ENCODE measurements around the gene TRIM32. TPM values are rescaled to one million over a fixed set of nuclear protein-coding genes. Genes with fewer than 3 reads are reported as not detected.

Gene TRIM32
- total RNA-seq, 2 experiments from 2014 or later: 11.4 to 13.9 TPM

DNA sequence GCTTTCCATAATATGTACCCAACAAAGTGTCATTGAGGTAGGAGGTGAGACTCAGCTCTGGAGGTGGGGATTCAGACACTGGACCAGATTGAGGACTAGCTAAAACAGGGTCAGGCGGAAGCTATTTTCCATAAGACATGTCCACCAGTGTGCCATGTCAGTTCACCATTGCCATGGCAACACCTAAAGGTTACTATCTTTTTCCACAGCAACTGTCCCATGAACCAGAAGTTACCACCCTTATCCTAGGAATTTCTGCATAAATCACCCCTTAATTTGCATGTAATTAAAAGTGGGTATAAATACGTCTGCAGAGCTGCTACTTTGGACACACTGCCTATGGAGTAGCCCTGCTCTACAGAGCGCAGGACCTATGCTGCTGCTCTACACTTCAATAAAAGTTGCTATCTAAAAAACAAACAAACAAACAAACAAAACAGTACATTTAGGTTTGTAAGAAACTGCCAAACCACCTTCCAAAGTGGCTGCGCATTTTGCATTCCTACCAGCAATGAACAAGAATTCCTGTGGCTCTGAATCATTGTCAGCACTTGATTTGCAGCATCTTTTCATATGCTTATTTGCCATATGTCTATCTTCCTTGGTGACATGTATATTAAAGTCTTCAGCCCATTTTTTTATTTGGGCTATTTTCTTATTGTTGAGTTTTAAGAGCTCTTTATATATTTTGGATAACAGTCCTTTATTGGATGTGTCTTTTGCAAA lies 18.0 kb upstream of the TRIM32 start:
- H3K79me2 ChIP-seq (ENCODE audit: insufficient read depth, low read depth, low read length): no peaks in the 10 kb centered on the region
- H3K4me3 ChIP-seq (ENCODE audit: low read depth, low read length, poor library complexity, severe bottlenecking): no peak overlapping the region
- no peak overlapping the region for H3K27ac ChIP-seq (ENCODE audit: low read depth, low read length, poor library complexity, severe bottlenecking)
- no peaks in the 10 kb centered on the region for H4K20me1 ChIP-seq (ENCODE audit: insufficient read depth, low read length)
- ChIA-PET POLR2A (interaction anchor here (0.7 kb wide), 1 partner anchor 957 kb away, joined by 3 read pairs; no protein-coding TSS in a partner anchor), CTCF (ENCODE audit: unreplicated experiment) (no interaction called here)
- no peaks in the 10 kb centered on the region for H3K9me3 ChIP-seq (ENCODE audit: low read length)
- no peak overlapping the region for H2AFZ ChIP-seq (ENCODE audit: low read length)
- TF ChIP-seq EZH2phosphoT487 (IDR thresholded peaks at IDR 0.05; ENCODE audit: borderline replicate concordance, low read depth, low read length): no peak
- TF ChIP-seq, protein P1, sequence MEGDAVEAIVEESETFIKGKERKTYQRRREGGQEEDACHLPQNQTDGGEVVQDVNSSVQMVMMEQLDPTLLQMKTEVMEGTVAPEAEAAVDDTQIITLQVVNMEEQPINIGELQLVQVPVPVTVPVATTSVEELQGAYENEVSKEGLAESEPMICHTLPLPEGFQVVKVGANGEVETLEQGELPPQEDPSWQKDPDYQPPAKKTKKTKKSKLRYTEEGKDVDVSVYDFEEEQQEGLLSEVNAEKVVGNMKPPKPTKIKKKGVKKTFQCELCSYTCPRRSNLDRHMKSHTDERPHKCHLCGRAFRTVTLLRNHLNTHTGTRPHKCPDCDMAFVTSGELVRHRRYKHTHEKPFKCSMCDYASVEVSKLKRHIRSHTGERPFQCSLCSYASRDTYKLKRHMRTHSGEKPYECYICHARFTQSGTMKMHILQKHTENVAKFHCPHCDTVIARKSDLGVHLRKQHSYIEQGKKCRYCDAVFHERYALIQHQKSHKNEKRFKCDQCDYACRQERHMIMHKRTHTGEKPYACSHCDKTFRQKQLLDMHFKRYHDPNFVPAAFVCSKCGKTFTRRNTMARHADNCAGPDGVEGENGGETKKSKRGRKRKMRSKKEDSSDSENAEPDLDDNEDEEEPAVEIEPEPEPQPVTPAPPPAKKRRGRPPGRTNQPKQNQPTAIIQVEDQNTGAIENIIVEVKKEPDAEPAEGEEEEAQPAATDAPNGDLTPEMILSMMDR (conservative IDR thresholded peaks at IDR 0.05; ENCODE audit: low read length): no peak
- H3K9me2 ChIP-seq (ENCODE audit: insufficient read depth, low read length): no peaks in the 10 kb centered on the region
- DNase-seq (ENCODE audit: low spot score): no peak
- no peaks in the 10 kb centered on the region for H3K4me1 ChIP-seq (ENCODE audit: insufficient read depth, low read length, poor library complexity, severe bottlenecking)
- H3K36me3 ChIP-seq (ENCODE audit: insufficient read depth, low read length): no peaks in the 10 kb centered on the region
- BruUV-seq (replicated peaks): no TSS peak
- intact Hi-C loops (cut with micrococcal nuclease; ENCODE audit: unreplicated experiment): no loop called here
- no peak overlapping the region for H3K4me2 ChIP-seq (ENCODE audit: low read length)

DNA sequence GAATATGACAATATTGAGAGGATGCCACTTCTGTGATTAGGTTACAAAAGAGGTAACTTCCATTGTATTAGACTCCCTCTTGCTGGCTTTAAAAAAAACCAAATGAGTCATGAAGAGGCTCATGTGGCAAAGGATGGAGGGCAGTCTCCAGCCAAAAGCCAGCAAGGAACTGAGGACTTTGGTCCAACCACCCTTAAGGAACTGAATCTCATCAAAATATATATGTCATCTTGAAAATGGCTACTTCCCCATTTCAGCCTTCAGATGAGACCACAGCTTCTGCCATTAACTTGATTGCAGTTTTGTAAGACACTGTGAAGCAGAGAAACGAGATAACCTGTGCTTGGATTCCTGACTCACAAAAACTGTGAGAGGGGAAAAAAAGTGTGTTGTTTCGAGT lies 15.5 kb upstream of the TRIM32 start:
- Histone ChIP-seq H3K27ac (ENCODE audit: low read depth, low read length, poor library complexity, severe bottlenecking) (no peak overlapping the region), H2AFZ (ENCODE audit: low read length) (no peak overlapping the region), H3K36me3 (ENCODE audit: insufficient read depth, low read length) (no peaks in the 10 kb centered on the region), H3K79me2 (ENCODE audit: insufficient read depth, low read depth, low read length) (no peaks in the 10 kb centered on the region), H4K20me1 (ENCODE audit: insufficient read depth, low read length) (no peaks in the 10 kb centered on the region), H3K4me1 (ENCODE audit: insufficient read depth, low read length, poor library complexity, severe bottlenecking) (no peaks in the 10 kb centered on the region), H3K9me3 (ENCODE audit: low read length) (no peaks in the 10 kb centered on the region), H3K4me3 (ENCODE audit: low read depth, low read length, poor library complexity, severe bottlenecking) (no peak overlapping the region), H3K9me2 (ENCODE audit: insufficient read depth, low read length) (no peaks in the 10 kb centered on the region), H3K4me2 (ENCODE audit: low read length) (no peak overlapping the region)
- ChIA-PET CTCF (ENCODE audit: unreplicated experiment) (no interaction called here), POLR2A (interaction anchor here (0.6 kb wide), 1 partner anchor 48 kb away, joined by 4 read pairs; no protein-coding TSS in a partner anchor)
- DNase-seq (ENCODE audit: low spot score): no peak
- intact Hi-C loops (cut with micrococcal nuclease; ENCODE audit: unreplicated experiment): no loop called here
- no TSS peak for BruUV-seq (replicated peaks)
- TF ChIP-seq, protein P1 (conservative IDR thresholded peaks at IDR 0.05; ENCODE audit: low read length): no peak
- TF ChIP-seq EZH2phosphoT487 (IDR thresholded peaks at IDR 0.05; ENCODE audit: borderline replicate concordance, low read depth, low read length): no peak

DNA sequence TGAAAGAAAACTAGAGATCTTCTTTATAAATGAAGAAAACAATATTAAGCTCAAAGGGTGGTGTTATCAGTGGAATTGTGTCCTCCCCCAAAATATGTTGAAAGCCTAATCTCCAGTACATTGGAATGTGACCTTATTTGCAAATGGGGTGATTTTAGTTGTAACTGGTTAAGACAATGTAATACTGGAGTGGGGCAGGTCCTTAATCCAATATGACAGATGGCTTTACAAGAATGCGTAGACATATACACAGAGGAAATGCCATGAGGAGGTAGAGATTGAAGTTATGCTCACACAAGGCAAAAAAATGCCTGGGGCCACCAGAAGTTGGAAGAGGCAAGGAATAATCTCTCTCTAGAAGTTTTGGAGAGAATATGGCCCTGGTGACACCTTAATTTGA lies 13.7 kb upstream of the TRIM32 start:
- Histone ChIP-seq H2AFZ (ENCODE audit: low read length) (no peak overlapping the region), H4K20me1 (ENCODE audit: insufficient read depth, low read length) (no peaks in the 10 kb centered on the region), H3K9me3 (ENCODE audit: low read length) (no peaks in the 10 kb centered on the region; the same call in 1 of the 2 replicates), H3K4me1 (ENCODE audit: insufficient read depth, low read length, poor library complexity, severe bottlenecking) (no peaks in the 10 kb centered on the region), H3K79me2 (ENCODE audit: insufficient read depth, low read depth, low read length) (no peaks in the 10 kb centered on the region), H3K36me3 (ENCODE audit: insufficient read depth, low read length) (no peaks in the 10 kb centered on the region), H3K4me2 (ENCODE audit: low read length) (no peak overlapping the region), H3K9me2 (ENCODE audit: insufficient read depth, low read length) (no peaks in the 10 kb centered on the region), H3K4me3 (ENCODE audit: low read depth, low read length, poor library complexity, severe bottlenecking) (no peak overlapping the region), H3K27ac (ENCODE audit: low read depth, low read length, poor library complexity, severe bottlenecking) (no peak overlapping the region)
- ChIA-PET POLR2A (no interaction called here), CTCF (ENCODE audit: unreplicated experiment) (no interaction called here)
- BruUV-seq (replicated peaks): no TSS peak
- TF ChIP-seq, protein P1 (conservative IDR thresholded peaks at IDR 0.05; ENCODE audit: low read length): no peak
- no peak for TF ChIP-seq EZH2phosphoT487 (IDR thresholded peaks at IDR 0.05; ENCODE audit: borderline replicate concordance, low read depth, low read length)
- no peak for DNase-seq (ENCODE audit: low spot score)
- intact Hi-C loops (cut with micrococcal nuclease; ENCODE audit: unreplicated experiment): no loop called here
